Ammon's horn (tissue), 1 donor: ENCODE data around the gene ZNF710.
A peak's percentile ranks its signal among the peaks of the same experiment; 100 is the strongest.
"Not testable (repeated sequence)": the region's sequence is repeated elsewhere in the genome, so short reads cannot be mapped to it uniquely, and the experiment has no call there.

ENCODE experiments used
- DNase-seq: peaks from one replicate; pipeline ENCODE4 v3.0.0-alpha.2; 2016; ENCODE audit warnings: low spot score

Gene ZNF710, protein sequence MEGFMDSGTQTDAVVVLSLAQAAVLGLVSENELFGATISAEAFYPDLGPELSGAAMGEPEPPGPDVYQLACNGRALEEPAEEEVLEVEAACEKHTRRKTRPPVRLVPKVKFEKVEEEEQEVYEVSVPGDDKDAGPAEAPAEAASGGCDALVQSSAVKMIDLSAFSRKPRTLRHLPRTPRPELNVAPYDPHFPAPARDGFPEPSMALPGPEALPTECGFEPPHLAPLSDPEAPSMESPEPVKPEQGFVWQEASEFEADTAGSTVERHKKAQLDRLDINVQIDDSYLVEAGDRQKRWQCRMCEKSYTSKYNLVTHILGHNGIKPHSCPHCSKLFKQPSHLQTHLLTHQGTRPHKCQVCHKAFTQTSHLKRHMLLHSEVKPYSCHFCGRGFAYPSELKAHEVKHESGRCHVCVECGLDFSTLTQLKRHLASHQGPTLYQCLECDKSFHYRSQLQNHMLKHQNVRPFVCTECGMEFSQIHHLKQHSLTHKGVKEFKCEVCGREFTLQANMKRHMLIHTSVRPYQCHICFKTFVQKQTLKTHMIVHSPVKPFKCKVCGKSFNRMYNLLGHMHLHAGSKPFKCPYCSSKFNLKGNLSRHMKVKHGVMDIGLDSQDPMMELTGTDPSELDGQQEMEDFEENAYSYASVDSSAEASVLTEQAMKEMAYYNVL

DNA sequence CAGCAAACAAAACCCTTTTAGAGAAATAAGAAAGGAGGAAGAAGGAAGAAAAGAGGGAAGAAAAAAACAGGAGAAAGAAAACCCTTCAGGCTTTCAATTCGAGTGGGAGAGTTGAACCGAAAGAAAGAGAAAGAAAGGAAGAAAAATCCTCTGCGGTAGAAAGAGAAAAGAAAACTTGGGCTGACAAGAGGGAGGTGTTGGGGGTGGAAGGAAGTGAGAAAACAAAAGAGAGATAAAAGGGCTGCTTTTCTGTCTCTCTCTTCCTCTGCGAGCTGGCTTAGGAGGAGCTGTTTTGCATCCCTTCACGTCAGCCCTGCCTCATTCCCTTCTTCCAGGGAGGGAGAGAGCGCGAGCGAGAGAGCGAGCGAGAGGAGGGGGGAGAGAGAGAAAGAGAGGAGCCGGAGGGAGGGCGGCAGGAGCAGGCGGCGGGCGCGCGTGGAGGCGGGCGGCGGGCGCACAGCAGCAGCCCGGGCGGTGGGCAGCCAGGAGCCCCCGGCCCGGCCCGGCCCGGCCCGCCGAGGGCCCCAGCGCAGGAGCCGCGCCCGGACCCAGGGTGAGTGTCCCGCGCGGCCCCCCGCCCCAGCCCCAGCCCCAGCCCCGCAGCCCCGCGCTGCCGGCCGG is at the start of gene ZNF710:
ZNF710 (plus strand) TSS at position 263 of the 621 bp plus-strand sequence. CDS start 65,814 bp downstream, outside the sequence.
- peak; percentile 83 for DNase-seq

DNA sequence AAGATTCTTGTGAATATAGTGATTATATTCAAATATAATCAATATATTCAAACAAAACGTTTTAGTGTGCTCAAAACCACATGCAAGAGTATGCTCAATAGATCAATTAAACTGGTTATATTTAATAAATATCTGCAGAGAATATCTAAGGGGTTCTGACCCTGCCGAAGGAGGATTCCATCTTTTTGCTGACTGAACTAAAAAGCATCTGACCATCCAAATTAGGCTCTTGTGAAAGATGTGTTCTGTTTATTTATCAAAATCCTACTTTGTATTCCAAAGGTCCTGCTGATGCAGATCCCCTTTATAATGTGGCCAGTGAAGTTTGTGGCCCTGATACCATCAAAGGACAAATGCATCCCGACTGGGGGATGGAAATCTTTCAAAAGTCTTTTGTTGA is 46.6 kb upstream of the ZNF710 start:
- DNase-seq, result no peak

DNA sequence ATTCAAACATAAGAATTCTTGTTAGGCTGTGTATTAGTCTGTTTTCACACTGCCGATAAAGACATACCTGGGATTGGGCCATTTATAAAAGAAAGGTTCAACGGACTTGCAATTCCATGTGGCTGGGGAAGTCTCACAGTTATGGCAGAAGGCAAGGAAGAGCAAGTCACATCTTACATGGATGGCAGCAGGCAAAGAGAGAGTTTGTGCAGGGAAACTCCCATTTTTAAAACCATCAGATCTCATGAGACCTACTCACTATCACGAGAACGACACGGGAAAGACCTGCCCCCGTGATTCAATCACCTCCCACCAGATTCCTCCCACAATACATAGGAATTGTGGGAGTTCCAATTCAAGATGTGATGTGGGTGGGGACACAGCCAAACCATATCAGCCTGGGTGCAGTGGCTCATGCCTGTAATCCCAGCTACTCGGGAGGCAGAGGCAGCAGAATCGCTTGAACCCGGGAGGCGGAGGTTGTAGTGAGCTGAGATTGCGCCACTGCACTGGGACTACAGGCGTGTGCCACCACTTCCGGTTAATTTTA is 45.6 kb upstream of the ZNF710 start:
- not testable (repeated sequence) for DNase-seq

DNA sequence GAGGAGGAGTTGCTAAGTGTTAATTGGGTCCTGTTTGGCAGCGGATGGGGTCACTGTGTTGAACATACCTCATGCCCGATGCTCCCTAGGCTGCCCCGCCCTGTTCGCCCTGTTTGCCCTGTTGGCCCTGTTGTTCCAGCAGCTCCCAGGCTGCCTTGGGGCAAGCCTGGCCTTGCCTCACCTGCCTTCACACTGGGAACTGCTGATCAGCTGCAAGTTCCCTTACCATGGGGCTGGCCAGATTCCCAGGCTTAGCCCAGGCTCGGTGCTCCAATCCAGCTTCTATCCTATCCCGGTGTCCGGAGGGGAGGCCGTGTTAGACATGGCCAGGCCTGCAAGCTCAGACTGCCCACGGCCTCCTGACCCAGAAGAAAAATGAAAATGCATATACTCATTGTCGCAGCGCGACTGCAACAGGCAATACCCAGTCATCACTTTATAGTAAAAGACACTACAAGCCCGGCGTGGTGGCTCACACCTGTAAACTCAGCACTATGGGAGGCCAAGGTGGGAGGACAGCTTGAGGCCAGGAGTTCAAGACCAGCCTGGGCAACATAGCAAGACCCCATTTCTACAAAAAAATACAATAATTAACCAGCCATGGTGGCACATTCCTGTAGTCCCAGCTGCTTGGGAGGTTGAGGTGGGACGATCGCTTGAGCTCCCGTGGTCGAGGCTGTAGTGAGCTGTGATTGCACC is 42.9 kb upstream of the ZNF710 start:
- DNase-seq, result no peak

DNA sequence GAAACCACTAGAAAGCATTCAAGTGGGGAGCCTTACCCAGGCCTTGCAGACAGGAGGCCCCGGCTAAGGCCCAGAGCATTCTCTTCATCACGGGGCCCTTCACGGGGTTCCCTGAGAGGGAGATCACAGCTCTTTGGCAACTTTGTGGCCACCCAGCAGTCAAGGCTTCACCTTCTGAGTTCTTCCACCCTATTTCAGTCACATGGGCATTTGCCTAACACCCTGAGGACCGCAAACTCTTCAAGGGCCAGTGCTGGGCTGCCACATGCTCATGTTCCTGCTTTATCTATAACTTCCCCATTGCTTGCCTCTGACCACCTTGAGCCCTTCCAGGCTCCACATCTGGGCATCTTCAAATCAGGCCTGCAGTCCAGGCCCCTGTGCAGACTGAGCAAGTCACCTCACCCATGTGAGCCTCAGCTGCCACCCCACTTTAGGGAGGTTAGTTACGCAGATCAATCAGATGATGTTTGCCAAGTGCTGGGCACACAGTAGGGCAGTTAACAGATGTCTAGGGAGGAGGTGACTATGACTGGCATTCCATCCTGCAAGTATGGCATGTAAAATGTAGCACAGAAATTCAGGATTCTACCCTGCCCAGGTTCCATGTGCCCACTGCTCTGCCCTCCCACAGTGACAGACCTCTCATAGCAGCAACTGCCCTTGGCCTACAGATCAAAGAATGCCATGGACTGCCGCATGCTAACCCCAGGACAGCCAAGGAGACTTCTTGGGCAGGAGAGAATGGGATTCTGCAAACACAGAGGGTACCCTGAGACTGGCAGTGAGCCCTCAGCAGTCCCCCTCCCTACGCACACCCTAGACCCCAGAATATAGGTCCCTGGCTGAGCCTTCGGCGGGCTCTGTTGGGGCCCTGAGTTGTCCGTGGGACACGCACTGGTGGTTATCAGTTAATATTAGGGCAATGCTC is 37.6 kb upstream of the ZNF710 start:
- peak; percentile 67 for DNase-seq

DNA sequence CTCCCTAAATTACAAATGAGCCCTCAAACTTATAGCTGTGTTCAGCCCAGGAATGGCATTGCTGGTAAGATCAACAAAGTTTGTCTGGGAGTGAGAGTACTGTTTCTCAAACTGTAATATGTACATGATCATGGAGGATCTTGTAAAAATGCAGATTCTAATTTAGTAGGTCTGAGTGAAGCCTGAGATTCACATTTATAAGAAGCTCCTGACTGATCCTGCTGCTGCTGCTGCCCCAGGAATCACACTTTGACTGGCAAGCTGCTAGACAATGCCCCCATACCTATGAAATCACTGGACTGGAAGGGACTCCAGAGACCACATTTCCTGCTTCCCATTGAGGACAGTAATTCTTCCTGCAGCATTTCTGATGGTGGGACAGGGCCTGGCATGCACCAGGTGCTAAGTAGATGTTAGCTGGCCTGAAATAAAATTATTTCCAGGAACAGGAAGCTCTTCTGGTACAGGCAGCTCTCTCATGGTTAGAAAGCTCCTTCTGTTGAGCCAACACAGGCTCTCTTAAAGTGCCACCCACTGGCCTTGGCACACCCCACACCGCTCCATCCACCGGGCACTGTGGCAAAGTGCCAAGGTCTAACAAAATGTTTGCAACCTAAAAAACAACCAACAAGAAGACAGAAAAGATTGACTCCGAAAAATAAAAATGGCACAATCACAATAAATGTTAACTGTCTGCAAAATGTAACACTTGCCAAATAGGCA is 36.7 kb upstream of the ZNF710 start:
- peak; percentile 37 for DNase-seq

DNA sequence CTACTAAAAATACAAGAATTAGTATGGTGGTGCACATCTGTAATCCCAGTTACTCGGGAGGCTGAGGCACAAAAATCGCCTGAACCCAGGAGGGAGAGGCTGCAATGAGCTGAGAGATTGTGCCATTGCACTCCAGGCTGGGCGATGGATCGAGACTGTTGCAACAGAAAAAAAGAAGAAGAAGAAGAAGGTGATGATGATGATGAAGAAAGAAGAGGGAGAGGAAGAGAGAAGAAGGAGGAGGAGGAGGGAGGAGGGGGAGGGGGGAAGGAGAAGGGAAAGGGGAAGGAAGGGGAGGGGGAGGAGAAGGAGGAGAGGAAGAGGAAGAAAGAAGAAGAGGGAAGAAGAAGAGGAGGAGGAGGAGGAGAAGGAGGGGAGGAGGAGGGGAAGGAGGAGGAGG is 33.2 kb upstream of the ZNF710 start:
- no peak for DNase-seq

DNA sequence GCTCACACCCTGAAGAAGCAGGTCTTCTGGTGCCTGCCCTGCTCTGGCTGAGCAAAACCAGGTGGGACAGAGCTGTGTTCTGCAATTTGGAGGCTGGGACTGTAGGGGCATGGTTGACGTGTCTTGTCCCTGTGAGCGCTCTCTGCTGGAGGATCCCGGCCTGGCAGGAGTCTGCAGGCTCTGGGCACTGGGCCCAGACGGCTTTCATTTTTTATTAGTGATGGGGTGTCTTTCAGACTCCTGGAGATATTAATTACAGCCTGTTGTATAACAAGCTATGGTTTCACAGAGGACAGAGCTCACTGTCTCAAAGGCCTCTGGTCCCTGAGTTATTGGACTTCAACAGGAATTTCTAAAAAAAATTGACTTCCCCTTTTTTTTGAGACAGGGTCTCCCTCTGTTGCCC is 29.5 kb upstream of the ZNF710 start:
- peak; percentile 59 for DNase-seq

DNA sequence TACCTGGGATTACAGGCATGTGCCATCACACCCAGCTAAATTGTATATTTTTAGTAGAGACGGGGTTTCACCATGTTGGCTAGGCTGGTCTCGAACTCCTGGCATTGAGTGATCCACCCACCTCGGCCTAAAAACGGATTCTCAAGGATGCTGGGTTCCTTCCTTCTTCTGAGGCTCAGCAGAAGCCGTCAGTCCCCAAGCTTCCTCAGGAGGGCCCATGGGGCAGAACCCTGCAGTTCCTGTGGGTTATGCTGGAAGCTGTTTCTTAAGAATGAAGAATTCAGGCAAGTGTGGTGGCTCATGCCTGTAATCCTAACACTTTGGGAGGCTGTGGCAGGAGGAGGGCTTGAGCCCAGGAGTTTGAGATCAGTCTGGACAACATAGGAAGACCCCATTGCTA is 29.0 kb upstream of the ZNF710 start:
- peak; percentile 32 for DNase-seq

DNA sequence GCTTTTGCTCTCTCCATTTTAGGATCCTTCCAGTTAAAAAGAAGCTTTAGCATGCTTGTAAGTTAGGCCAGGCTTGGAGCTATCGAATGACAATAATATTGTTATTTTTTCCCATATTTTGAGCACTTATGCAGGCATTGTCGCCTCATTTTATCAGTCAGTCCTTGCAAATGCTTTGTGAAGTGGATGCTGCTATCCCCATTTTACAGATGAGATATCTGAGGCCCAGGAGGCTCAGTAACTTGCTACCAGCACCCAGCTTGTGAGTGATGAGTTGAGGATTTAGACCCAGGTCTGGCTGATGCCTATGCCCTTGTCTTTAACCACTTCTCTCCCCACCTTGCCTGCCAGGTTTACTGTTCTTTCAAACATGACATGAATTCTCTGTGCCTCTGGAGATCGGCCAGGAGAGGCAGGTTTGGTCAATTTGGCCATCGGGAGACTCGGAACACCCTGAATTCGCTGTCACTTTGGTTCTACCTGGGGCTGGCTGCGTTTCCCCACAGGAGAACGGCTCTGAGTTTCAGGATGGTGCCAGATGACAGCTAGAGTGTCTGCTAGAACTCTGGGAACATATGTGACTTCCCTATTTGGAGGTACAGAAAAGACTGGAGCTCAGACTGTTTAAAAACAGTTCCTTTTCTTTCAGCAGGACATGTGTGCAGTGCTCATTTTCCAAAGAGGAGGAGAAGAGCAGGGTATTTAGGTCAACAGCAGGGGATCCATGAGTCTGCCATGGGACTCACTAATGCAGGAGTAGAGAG is 25.5 kb upstream of the ZNF710 start:
- peak; percentile 48 for DNase-seq

DNA sequence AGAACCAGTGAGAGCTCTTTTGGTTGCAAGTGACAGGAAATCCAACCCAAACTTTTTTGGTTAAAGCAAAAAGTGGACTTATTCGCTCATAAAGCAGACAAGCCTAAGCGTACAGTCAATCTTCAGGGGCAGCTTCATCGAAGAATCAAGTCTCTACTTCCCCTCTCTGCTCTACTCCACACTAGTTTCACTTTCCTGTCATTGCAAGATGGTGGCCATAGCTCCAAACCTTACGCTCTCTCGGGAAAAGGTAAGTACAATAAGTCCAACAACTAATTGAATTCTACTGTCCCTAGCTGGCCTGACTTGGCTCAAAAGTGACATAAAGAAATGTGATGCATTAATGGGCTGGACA is 24.9 kb upstream of the ZNF710 start:
- no peak for DNase-seq

DNA sequence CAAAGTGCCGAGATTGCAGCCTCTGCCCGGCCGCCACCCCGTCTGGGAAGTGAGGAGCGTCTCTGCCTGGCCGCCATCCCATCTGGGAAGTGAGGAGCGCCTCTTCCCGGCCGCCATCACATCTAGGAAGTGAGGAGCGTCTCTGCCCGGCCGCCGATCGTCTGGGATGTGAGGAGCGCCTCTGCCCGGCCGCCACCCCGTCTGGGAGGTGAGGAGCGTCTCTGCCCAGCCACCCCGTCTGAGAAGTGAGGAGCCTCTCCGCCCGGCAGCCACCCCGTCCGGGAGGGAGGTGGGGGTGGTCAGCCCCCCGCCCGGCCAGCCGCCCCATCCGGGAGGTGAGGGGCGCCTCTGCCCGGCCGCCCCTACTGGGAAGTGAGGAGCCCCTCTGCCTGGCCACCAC is 23.3 kb upstream of the ZNF710 start:
- DNase-seq, result not testable (repeated sequence)

DNA sequence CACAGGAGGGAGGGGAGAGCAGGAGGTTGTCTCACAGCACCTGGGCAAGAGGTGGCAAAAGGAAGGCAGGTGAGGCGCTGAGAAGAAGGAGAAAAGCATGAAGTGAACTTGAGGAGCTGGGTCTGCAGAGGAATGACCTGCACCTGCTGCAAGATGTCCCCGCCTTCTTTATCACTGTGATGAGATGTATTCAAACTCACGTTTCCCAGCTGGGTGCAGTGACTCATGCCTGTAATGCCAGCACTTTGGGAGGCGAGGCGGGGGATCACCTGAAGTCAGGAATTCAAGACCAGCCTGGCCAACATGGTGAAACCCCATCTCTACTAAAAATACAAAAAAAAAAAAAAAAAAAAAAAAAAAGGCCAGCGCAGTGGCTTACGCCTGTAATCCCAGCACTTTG is 22.2 kb upstream of the ZNF710 start:
- DNase-seq, result no peak

DNA sequence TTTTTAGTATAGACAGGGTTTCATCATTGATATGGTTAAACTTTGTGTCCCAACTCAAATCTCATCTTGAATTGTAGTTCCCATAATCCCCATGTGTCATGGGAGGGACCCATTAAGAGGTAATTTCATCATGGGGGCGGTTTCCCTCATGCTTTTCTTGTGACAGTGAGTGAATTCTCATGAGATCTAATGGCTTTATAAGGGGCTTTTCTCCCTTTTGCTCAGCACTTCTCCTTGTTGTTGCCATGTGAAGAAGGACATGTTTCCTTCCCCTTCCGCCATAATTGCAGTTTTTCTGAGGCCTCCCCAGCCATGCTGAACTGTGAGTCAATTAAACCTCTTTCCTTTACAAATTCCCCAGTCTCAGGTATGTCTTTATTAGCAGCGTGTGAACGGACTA is 20.2 kb upstream of the ZNF710 start:
- no peak for DNase-seq

DNA sequence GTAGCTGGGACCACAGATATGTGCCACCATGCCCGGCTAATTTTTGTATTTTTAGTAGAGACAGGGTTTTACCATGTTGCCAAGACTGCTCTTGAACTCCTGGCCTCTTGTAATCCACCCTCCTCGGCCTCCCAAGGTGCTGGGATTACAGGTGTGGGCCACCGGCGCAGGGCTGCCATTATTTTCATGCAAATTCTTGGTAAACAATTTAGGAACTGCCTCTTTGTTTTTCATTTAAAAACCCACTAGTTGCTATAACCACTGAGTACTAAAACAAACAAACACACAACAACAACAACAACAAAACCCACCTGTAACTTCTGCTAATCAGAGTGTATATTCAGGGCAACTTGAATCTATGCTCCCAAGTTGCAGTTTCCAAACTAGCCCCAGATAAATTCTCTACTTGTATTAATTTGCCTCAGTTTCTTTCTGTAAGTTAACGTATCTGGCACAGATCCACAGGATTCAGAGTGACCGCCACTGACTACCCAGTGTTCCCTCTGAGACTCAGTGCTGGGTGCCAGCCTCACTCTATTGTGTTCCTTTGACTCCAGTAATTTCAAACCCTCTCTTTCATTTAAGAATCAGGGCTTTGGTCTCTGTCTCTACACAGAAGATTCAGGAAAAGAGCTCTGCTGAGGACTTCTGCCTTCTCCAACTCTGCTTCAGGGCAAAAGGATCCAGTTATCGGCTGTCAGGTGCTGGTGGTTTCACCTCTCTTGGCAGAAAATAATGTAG is 18.6 kb upstream of the ZNF710 start:
- no peak for DNase-seq

DNA sequence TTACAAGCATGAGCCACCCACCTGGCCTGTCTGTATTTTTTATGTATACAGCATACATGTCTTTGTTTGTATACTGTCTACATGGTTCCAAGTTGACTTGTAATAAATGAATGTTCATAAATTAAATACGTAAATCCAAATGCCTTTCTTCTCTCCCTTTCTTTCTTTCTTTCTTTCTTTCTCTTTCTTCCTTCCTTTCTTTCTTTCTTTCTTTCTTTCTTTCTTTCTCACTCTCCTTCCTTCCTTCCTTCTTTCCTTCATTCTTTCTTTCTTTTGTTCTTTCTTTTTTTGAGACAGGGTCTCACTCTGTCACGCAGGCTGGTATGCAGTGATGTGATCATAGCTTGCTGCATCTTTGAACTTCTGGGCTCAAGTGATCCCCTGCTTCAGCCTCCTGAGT is 17.1 kb upstream of the ZNF710 start:
- DNase-seq, result no peak

DNA sequence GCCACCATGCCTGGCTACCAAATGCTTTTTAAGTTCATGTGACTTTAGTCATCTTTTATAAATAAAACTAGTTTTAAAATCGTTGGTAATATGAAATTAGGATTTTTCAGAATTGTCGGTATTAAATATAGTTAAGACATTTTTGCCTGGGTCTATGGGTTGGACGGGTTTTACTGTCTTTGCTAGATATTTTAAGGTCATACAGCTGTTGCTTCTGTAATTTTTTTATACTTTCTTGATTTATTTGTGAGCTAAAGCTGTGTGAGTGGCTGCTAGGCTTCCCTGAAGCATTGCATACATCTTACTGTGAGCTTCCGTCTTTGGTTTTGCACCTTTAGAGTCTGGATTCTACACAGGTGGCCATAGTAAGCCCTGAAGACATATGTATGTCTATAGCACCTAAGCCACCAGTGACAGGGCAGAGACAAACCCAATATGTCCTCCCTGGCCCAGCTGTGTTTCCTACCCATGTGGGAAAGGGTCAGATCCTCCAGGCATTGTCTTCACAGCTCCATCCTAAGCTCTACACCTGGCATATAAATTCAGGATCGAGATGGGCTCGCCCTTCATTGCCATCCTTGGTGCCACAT is 16.6 kb upstream of the ZNF710 start:
- no peak for DNase-seq

DNA sequence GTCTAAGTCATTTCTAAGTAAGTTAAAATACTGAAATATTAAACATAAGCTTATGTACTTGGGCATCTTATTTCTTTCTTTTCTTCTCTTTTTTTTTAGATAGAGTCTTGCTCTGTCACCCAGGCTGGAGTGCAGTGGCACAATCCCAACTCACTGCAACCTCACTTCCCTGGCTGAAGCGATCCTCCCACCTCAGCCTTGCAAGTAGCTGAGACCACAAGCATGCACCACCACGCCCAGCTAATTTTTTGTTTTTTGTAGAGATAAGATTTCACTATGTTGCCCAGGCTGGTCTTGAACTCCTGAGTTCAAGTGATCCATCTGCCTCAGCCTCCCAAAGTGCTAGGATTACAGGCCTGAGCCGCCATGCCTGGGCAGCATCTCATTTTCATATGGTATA is 16.0 kb upstream of the ZNF710 start:
- no peak for DNase-seq

DNA sequence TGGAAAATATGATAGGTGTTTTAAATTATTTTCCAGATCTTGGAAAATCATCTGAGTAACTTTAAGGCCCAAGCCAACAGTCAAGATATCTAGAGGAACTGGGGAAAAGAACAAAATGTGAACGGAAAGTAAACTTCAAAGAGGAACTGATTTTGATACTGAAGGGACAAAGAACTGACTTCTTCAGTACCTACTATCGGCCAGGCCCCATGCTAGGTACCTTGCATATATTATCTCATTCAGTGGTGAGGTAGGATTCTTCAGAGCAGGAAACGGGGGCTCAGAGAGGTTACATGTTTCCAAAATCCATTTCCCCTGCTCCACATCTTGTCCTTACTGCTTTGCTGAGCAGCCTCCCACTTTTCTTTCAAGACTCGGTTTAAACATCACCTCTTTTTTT is 9.8 kb upstream of the ZNF710 start:
- no peak for DNase-seq
